Astrocyte (in vitro differentiated cells and primary cell): Measurements from ENCODE around the gene WWC2. TPM values are rescaled to one million over a fixed set of nuclear protein-coding genes. Genes with fewer than 3 reads are reported as not detected.

Experiments
- DNase-seq: peaks from one replicate; pipeline ENCODE4 v3.0.0-alpha.2; 2010; ENCODE audit warnings: low read depth
- FAIRE-seq: peaks from 2 replicates; lab custom pipeline; 2011; peaks lifted over from hg19 to GRCh38; lab: Jason Lieb, UNC
- H2AFZ ChIP-seq: 2 replicates; pipeline ENCODE4 v1.6.0; 2012; ENCODE audit warnings: low read depth, low read length, inconsistent platforms
- H3K27ac ChIP-seq: 2 replicates; pipeline ENCODE4 v1.5.1; 2011; ENCODE audit warnings: low read depth, low read length, inconsistent platforms
- H3K27me3 ChIP-seq: 2 replicates; pipeline ENCODE4 v1.6.0; 2011; ENCODE audit warnings: low read length, inconsistent platforms; ENCODE audit not compliant: insufficient read depth
- H3K36me3 ChIP-seq: 2 replicates; pipeline ENCODE4 v1.5.1; 2011; ENCODE audit warnings: low read length, inconsistent platforms; ENCODE audit not compliant: insufficient read depth
- H3K4me1 ChIP-seq: 2 replicates; pipeline ENCODE4 v1.5.1; 2011; ENCODE audit warnings: low read length, inconsistent platforms; ENCODE audit not compliant: insufficient read depth
- H3K4me2 ChIP-seq: 2 replicates; pipeline ENCODE4 v1.6.0; 2012; ENCODE audit warnings: low read length, inconsistent platforms
- H3K4me3 ChIP-seq: 2 replicates; pipeline ENCODE4 v1.5.1; 2011; ENCODE audit warnings: low read depth, mild to moderate bottlenecking, low read length, inconsistent platforms; ENCODE audit not compliant: insufficient read depth
- H3K79me2 ChIP-seq: 2 replicates; pipeline ENCODE4 v1.6.0; 2012; ENCODE audit warnings: mild to moderate bottlenecking, low read length, inconsistent platforms; ENCODE audit not compliant: insufficient read depth
- H3K9ac ChIP-seq: 2 replicates; pipeline ENCODE4 v1.6.0; 2012; ENCODE audit warnings: mild to moderate bottlenecking, low read length, inconsistent platforms
- H3K9me3 ChIP-seq: 2 replicates; pipeline ENCODE4 v1.5.1; 2012; ENCODE audit warnings: low read depth, mild to moderate bottlenecking, low read length, inconsistent platforms; ENCODE audit not compliant: insufficient read depth
- H4K20me1 ChIP-seq: 2 replicates; pipeline ENCODE4 v1.6.0; 2012; ENCODE audit warnings: low read length, inconsistent platforms; ENCODE audit not compliant: insufficient read depth
- H3K27ac Mint-ChIP-seq: one replicate; pipeline ENCODE4 v1.8.0; 2021; ENCODE audit warnings: mild to moderate bottlenecking, mixed read lengths; ENCODE audit not compliant: unreplicated experiment
- H3K27me3 Mint-ChIP-seq: one replicate; pipeline ENCODE4 v1.8.0; 2021; ENCODE audit warnings: low read depth, mixed read lengths; ENCODE audit not compliant: unreplicated experiment
- H3K36me3 Mint-ChIP-seq: one replicate; pipeline ENCODE4 v1.8.0; 2021; ENCODE audit warnings: low read depth, mixed read lengths; ENCODE audit not compliant: unreplicated experiment
- H3K4me1 Mint-ChIP-seq: one replicate; pipeline ENCODE4 v1.8.0; 2021; ENCODE audit warnings: low read depth, mixed read lengths; ENCODE audit not compliant: unreplicated experiment
- H3K4me3 Mint-ChIP-seq: one replicate; pipeline ENCODE4 v1.8.0; 2021; ENCODE audit warnings: mild to moderate bottlenecking, moderate library complexity, mixed read lengths; ENCODE audit not compliant: unreplicated experiment
- H3K9me3 Mint-ChIP-seq: one replicate; pipeline ENCODE4 v1.8.0; 2021; ENCODE audit warnings: mild to moderate bottlenecking, mixed read lengths; ENCODE audit not compliant: unreplicated experiment
- CTCF ChIP-seq: IDR thresholded peaks from 2 replicates; pipeline ENCODE4 v1.5.1; 2011; ENCODE audit warnings: low read depth, mild to moderate bottlenecking, inconsistent platforms, low read length, moderate library complexity; ENCODE audit not compliant: insufficient read depth
- EZH2 ChIP-seq: IDR thresholded peaks from 2 replicates; pipeline ENCODE4 v1.6.1; 2012; ENCODE audit warnings: mild to moderate bottlenecking, low read length, inconsistent platforms; ENCODE audit not compliant: insufficient read depth
- total RNA-seq: library from RNA; stranded (reverse); gene quantifications from 2 replicates; pipeline ENCODE4 v1.2.1, GENCODE V29; 2021

The WWC2 gene
- total RNA-seq, 1 donor from 2014 or later, result 62.6 TPM

DNA sequence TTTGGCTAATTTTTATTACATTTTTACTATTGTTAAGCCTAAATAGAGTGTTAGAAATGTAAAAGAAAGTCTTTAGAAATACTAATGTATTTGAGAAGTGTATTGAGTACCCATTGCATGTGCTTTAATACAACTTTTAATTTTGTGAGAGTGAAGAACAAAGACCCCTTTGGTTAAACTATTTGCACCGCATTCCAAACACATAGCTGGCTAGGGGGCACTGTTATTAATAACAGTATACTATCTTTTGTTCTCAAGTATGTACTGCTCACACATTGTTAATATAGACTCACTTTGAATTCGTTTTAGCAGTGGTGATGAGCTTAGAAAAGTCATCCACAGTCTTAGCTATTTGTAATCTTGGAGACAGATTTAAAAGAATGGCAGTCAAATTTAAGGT is 114.9 kb downstream of the WWC2 start:
- H3K4me2 ChIP-seq, result no peak overlapping the region
- H3K27me3 ChIP-seq, result no peaks in the 10 kb centered on the region
- no peaks in the 10 kb centered on the region for H3K79me2 ChIP-seq
- no peak overlapping the region for H3K27ac ChIP-seq
- H3K4me1 Mint-ChIP-seq, result no peaks in the 10 kb centered on the region
- H3K4me3 ChIP-seq, result no peak overlapping the region
- H3K9me3 Mint-ChIP-seq, result no peaks in the 10 kb centered on the region
- peaks cover 4% of the 10 kb centered on the region for H3K36me3 Mint-ChIP-seq
- no peaks in the 10 kb centered on the region for H3K4me1 ChIP-seq
- peak; percentile 60 for FAIRE-seq
- no peak overlapping the region for H3K27ac Mint-ChIP-seq
- no peak for TF ChIP-seq CTCF
- no peak for TF ChIP-seq EZH2
- no peaks in the 10 kb centered on the region for H3K36me3 ChIP-seq
- H3K27me3 Mint-ChIP-seq, result no peaks in the 10 kb centered on the region
- no peak overlapping the region for H2AFZ ChIP-seq
- H3K9me3 ChIP-seq, result no peaks in the 10 kb centered on the region
- peaks cover 5% of the 10 kb centered on the region for H4K20me1 ChIP-seq
- no peak overlapping the region for H3K4me3 Mint-ChIP-seq
- no peak for DNase-seq
- H3K9ac ChIP-seq, result no peak overlapping the region

DNA sequence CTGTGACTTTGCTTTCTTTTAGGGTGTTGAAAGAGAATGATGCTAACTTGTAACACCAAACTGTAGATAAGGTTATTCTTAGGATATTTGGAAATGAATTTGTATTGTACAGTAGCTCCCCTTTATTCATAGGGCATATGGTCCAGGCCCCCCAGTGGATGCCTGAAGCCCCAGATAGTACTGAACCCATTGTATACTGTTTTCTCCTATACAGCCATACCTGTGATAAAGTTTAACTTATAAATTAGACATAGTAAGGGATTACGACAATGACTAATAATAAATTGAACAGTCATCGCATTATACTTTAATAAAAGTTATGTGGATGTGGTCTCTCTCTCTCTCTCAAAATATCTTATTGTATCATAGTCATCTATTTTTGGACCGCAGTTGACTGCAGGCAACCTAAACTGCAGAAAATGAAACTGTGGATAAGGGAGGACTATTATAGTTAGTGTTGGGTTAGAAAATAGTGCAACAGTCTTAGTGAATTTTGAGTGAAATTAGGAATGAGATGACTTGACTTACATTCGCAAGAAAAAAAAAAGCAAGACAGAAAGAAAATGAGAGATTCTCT is 115.9 kb downstream of the WWC2 start:
- no peak overlapping the region for H3K4me3 ChIP-seq
- DNase-seq (no peak), FAIRE-seq (no peak)
- Mint-ChIP-seq H3K4me1 (no peaks in the 10 kb centered on the region), H3K27ac (no peak overlapping the region), H3K36me3 (peaks cover 4% of the 10 kb centered on the region), H3K27me3 (no peaks in the 10 kb centered on the region), H3K4me3 (no peak overlapping the region), H3K9me3 (no peaks in the 10 kb centered on the region)
- H2AFZ ChIP-seq, result no peak overlapping the region
- no peaks in the 10 kb centered on the region for H3K27me3 ChIP-seq
- H3K36me3 ChIP-seq, result no peaks in the 10 kb centered on the region
- no peaks in the 10 kb centered on the region for H3K9me3 ChIP-seq
- no peak overlapping the region for H3K9ac ChIP-seq
- H4K20me1 ChIP-seq, result peaks cover 5% of the 10 kb centered on the region
- no peak overlapping the region for H3K4me2 ChIP-seq
- no peaks in the 10 kb centered on the region for H3K79me2 ChIP-seq
- TF ChIP-seq EZH2 (no peak), CTCF (no peak)
- H3K27ac ChIP-seq, result no peak overlapping the region
- no peaks in the 10 kb centered on the region for H3K4me1 ChIP-seq

DNA sequence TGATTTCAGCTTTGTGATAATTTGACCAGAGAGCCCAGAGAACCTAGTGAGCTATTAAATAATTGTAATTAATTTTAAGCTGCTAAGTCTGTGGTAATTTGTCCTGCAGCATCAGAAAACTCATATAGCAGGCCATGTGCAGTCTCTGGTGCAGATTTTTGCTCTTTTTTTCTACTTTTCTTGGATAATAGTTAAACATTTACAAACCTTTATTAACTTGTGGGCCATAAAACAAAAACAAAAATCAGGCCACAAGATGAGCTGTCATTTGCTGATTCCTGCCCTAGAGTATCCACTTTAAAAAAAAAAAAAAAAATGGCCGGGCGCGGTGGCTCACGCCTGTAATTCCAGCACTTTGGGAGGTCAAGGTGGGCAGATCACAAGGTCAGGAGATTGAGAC is 121.2 kb downstream of the WWC2 start:
- Histone ChIP-seq H3K4me3 (no peak overlapping the region), H3K79me2 (no peaks in the 10 kb centered on the region), H3K9ac (no peak overlapping the region), H3K4me2 (no peak overlapping the region), H3K9me3 (no peaks in the 10 kb centered on the region), H3K27me3 (no peaks in the 10 kb centered on the region), H2AFZ (no peak overlapping the region), H3K36me3 (no peaks in the 10 kb centered on the region), H3K27ac (no peak overlapping the region), H4K20me1 (peaks cover 5% of the 10 kb centered on the region), H3K4me1 (no peaks in the 10 kb centered on the region)
- FAIRE-seq (no peak), DNase-seq (no peak)
- Mint-ChIP-seq H3K27ac (no peak overlapping the region), H3K4me1 (no peaks in the 10 kb centered on the region), H3K9me3 (no peaks in the 10 kb centered on the region), H3K4me3 (no peak overlapping the region), H3K27me3 (no peaks in the 10 kb centered on the region), H3K36me3 (peaks cover under 1% of the 10 kb centered on the region)
- no peak for TF ChIP-seq CTCF
- no peak for TF ChIP-seq EZH2
